HT-29 (cell line): Measurements from ENCODE around the gene GRIN1. TPM values are rescaled to one million over a fixed set of nuclear protein-coding genes. Genes with fewer than 3 reads are reported as not detected.

Source experiments
- DNase-seq: peaks from one replicate; pipeline ENCODE4 v3.0.0-alpha.2; 2015; ENCODE audit warnings: low spot score
- total RNA-seq: library from RNA; depleted of rRNA; stranded (reverse); fragments of >200 nt; shearing (Covaris generic); gene quantifications from 2 replicates; pipeline ENCODE4 v1.2.3, GENCODE V29; 2014

GRIN1 gene
- total RNA-seq, 1 experiment from 2014 or later = 3.0 TPM

- DNase-seq = no peak
These were observed 25.7 kb downstream of the GRIN1 start for GRCh38 chr9:137164370-137165249.

GRCh38 chr9:137165250-137165836 is 26.4 kb downstream of the GRIN1 start:
- DNase-seq = no peak

- no peak for DNase-seq
These were observed 27.7 kb downstream of the GRIN1 start for GRCh38 chr9:137166380-137167229.

- DNase-seq = no peak
These were observed 28.4 kb downstream of the GRIN1 start for GRCh38 chr9:137167277-137167746.

GRCh38 chr9:137167747-137168572 is 29.0 kb downstream of the GRIN1 start:
- no peak for DNase-seq

- no peak for DNase-seq
These were observed 29.6 kb downstream of the GRIN1 start for GRCh38 chr9:137168573-137168903.

- peak; percentile 69 for DNase-seq
These were observed 30.2 kb downstream of the GRIN1 start for GRCh38 chr9:137168904-137169856.

- DNase-seq = no peak
These were observed 31.0 kb downstream of the GRIN1 start, which contains the start of gene LRRC26 for GRCh38 chr9:137169896-137170358. Gene LRRC26 (minus strand): TSS chr9:137170051. CDS start chr9:137169943, 108 bp downstream.

GRCh38 chr9:137170486-137171148 is 31.7 kb downstream of the GRIN1 start:
- DNase-seq = no peak

- no peak for DNase-seq
These were observed 32.4 kb downstream of the GRIN1 start for GRCh38 chr9:137171149-137171900.

GRCh38 chr9:137172901-137173795 is 34.2 kb downstream of the GRIN1 start:
- no peak for DNase-seq

- no peak for DNase-seq
These were observed 35.1 kb downstream of the GRIN1 start for GRCh38 chr9:137173796-137174664.

GRCh38 chr9:137174722-137175293 is 35.9 kb downstream of the GRIN1 start:
- no peak for DNase-seq

- no peak for DNase-seq
These were observed 36.5 kb downstream of the GRIN1 start for GRCh38 chr9:137175345-137175961.
